GM12801 (cell line): ENCODE data around the gene VPS35.

Source experiments
- TF ChIP-seq, protein P1 (sequence below): IDR thresholded peaks from one replicate; pipeline ENCODE4 v1.5.1; 2011; ENCODE audit warnings: control low read depth; ENCODE audit not compliant: insufficient read length; ENCODE audit errors: extremely low read depth

The VPS35 gene

DNA sequence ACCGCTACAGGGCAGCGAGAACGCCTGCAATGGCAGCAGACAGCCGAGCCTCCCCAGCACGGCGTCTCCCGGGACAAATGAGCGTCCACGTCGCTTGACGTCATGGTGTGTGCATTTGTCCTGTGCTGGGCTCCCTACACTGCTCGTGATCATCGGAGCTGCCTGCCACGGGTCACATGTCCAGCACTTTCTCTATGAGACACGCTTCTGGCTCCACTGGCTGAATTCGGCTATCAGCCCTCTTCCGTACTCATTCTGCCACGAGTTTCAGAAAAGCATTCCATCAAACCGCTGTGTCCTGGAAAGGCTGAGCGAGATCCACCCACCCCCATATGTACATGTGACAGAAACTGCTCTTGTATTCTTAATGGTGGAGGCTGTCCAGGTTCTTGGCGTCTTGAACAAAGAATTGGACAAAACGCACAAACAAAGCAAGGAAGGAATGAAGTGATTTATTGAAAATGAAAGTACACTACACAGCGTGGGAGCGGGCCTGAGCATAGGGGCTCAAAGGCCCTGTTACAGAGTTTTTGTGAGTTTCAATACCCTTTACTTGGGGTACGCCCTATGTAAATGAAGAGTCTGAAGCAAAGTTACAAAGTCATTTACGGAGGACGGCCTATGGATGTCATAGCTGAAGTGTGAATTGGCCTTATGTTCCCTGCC, 39.3 kb downstream of the VPS35 start:
- TF ChIP-seq, protein P1, sequence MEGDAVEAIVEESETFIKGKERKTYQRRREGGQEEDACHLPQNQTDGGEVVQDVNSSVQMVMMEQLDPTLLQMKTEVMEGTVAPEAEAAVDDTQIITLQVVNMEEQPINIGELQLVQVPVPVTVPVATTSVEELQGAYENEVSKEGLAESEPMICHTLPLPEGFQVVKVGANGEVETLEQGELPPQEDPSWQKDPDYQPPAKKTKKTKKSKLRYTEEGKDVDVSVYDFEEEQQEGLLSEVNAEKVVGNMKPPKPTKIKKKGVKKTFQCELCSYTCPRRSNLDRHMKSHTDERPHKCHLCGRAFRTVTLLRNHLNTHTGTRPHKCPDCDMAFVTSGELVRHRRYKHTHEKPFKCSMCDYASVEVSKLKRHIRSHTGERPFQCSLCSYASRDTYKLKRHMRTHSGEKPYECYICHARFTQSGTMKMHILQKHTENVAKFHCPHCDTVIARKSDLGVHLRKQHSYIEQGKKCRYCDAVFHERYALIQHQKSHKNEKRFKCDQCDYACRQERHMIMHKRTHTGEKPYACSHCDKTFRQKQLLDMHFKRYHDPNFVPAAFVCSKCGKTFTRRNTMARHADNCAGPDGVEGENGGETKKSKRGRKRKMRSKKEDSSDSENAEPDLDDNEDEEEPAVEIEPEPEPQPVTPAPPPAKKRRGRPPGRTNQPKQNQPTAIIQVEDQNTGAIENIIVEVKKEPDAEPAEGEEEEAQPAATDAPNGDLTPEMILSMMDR: no peak

DNA sequence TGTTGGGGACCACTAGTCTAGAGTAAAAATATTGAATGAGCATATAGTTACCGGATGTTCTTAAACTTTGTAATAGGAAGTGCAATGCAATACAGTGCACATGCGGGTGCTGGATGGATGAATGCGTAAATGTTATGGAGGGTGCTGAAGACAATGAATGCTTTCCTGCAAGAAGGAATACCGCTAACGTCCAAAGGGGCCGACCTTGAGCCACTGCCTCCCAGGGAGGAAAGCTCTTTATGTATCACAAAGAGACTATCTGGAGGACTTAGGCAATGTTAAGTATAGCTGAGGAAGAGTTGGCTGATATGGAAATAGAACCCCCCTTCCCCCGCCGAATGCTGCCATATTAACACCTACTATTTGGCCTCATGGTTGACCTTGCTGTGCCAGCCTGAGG, 40.3 kb downstream of the VPS35 start:
- TF ChIP-seq, protein P1: no peak

DNA sequence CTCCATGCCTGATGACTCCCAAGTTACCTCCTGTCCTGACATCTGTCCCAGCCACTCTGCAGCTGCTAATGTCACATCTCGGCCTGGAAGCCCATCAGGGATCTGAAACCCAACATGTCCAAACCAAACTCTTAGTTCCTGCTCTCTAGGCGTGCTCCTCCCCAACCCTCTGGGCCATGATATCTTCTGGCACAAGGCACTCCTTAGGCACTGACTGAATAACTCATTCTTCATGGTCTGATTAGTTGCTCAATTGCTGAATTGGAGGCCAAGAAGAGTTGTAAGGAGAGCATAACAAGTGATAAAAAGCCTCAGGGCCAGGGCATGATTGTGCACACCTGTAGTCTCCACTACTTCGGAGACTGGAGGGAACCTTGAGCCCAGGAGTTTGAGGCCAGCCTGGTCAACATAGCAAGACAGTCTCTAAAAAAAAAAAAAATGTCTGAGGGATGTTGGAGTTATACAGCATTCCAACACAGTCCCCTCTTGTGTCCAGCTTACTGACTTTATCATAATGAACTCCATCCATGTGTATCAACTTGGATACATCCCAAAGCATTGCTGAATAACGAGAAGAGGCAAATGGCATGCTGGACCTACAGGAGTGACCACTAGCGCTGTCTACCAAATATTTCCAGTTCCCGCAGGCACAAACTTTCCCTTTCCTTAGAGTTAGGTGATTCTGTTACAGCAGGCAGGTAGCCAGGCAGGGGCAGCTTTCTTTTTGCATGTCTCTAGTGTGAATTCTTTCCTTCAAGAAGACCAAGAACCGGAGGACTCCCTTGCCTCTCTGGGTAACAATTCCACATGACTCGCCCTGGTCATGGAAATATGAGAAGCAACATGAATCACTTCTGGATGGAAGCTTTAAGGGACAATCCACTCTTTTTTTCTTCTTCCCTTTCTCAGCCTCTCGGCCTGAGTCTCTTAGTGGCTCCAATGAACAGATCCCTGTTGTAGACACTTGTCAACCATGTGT, 49.7 kb downstream of the VPS35 start:
- TF ChIP-seq, protein P1: no peak

DNA sequence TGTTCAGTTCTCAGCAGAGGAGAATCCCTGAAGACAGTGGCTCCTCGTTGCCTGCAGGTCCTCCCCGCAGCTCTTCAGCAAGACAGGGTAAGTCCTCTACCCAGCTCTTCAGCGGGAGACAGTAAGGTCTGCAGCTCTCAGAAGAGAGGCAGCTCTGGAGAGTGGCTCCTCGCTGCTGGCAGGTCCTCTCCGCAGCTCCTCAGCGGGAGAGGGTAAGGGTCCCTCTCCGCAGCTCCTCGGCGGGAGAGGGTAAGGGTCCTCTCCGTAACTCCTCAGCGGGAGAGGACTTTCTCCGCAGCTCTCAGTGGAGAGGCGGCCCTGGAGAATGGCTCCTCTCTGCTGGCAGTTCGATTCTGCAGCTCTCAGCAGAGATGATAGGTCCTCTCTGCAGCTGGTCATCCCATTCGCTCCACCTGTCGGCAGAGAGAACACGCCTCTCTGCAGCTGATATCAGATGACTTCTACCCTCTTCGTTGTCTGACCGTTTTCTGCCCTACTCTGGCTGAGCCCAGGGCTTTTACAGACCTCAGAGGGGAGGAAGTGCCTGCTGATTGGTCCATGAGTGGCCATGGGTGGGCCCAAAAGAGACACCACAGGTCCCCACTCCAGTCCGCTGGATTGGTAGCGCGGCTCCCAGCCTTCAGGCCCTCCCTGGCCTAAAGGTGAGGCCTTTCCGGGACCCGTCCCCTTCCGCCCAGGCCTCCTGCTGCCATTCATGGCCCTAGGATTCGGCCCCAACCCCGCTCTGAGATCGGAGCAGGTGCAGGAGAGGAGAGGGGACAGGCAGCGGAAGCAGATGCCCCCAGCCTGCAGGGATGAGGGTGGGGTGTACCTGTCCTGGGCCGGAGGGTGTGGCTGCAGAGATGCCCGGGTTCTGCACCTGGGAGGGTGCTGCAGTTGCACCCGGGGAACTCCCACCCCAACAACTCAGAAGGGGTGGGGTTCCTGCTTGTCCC, 55.9 kb downstream of the VPS35 start:
- TF ChIP-seq, protein P1: no peak

DNA sequence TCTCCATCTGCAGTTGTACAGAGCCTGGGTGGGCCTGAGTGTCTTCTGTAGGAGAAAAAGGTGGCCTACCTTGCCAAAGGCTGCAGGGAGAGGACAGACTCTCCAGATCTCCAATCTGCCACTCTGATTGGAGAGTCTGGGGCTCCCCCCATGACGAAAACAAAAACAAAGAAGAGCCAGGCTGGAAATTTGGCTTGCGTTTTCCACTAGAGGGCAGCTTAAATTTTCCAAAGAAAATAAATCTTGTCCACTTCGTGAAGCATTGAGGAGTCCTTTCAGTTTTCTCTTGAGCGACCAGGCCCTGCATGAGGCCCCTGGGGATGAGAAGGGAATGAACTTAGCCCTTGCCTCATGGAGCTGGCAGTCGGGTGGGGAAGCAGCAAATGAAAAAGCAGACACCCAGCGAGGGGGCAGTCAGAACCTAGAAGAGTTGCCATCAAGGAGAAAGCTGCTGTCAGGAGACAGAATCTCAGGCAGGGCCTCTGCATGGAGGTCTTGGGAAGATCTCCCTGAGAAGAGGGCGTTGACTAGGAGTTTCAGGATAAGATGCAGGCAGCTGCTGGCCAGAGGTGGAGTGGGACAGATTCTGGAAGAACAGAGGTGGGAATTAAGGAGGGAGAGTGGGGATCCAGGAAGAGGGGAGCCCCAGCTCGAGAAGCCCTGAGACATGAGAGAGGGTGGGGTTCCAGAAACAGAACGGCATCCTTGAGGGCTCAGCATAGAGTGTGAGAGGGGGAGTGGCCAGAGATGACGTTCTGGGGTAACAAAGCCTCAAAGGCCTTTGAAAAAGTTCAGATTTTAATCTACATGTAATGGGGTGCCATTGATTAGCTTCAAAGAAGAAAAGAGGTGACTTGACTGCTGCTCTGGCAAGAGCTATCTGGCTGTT, 59.4 kb downstream of the VPS35 start:
- TF ChIP-seq, protein P1: no peak

DNA sequence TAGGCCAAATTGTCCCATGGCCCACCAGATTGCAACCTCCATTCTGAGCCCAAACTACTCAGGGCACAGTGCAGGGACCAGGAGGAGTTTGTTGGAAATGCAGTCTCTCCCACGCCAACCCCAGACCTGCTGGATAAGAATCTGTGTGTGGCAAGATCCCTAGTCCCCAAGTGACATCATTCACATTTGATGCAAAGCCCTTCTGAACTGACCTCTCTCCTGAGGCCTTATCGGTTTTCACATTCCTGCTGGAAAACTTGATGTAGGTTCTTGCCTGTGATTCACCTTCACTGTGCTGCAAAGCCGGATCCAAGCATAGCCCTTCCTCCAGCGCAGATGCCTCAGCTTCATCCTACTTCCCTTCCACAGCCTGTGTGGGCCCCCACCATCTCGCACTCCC, 61.2 kb downstream of the VPS35 start:
- TF ChIP-seq, protein P1: no peak
